Activated T-helper 1 cell treated with anti-CD3 and anti-CD28 coated beads, Interleukin-12 subunit alpha, Interleukin-12 subunit beta, Interleukin-2, Interleukin-4 antibody, amounts not matched to agents 30 ng/mL and 10 ng/mL and 1 ng/mL, durations not matched to agents 14 hours and 24 hours and 36 hours (primary cell): ENCODE results near the gene APBB2. TPM values are rescaled to one million over a fixed set of nuclear protein-coding genes. Genes with fewer than 3 reads are reported as not detected.

Source experiments
- DNase-seq: peaks from one replicate; pipeline ENCODE4 v3.0.0; 2021; ENCODE audit warnings: low spot score
- H3K27ac Mint-ChIP-seq: one replicate; pipeline ENCODE4 v1.8.0; 2021; ENCODE audit warnings: mild to moderate bottlenecking, mixed read lengths
- H3K27me3 Mint-ChIP-seq: one replicate; pipeline ENCODE4 v1.8.0; 2022; ENCODE audit warnings: mild to moderate bottlenecking, moderate library complexity, mixed read lengths; ENCODE audit not compliant: insufficient read depth
- H3K36me3 Mint-ChIP-seq: one replicate; pipeline ENCODE4 v1.8.0; 2021; ENCODE audit warnings: low read depth, mixed read lengths
- H3K4me1 Mint-ChIP-seq: one replicate; pipeline ENCODE4 v1.8.0; 2021; ENCODE audit warnings: low read depth, mixed read lengths
- H3K4me3 Mint-ChIP-seq: one replicate; pipeline ENCODE4 v1.8.0; 2021; ENCODE audit warnings: mild to moderate bottlenecking, moderate library complexity, mixed read lengths
- H3K9me3 Mint-ChIP-seq: one replicate; pipeline ENCODE4 v1.8.0; 2021; ENCODE audit warnings: mixed read lengths
- intact Hi-C: fragments of 100-400 bp; cut with micrococcal nuclease; formaldehyde crosslinking; loops from one replicate; pipeline ENCODE4 v1.15.1; 2024
- total RNA-seq: library from RNA; stranded (reverse); gene quantifications from 2 replicates; pipeline ENCODE4 v1.2.3, GENCODE V29; 2022

Gene APBB2
- total RNA-seq, 1 donor from 2014 or later: 11.0 TPM

DNA sequence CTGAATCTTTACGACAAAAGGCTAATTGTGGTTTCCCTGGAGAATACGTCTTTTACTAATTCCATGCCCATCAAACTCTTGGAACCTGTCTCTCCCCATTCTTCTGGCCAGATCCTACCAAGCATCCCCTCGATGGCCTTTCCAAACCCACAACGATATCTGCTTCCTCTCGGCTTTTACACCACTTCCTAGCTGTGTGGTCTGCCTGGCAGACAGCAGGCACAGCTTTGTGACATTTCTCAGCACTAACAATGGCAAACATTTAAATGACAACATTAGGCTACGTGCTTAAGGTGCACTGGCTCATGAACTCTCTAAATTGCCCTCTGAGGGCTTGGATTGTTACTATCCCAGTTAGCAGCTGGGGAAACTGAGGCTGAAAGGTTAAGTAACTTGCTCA lies 323.6 kb downstream of the APBB2 start:
- intact Hi-C loops: no loop called here
- Mint-ChIP-seq H3K27me3 (peaks cover 3% of the 10 kb centered on the region), H3K4me3 (no peak overlapping the region), H3K36me3 (no peaks in the 10 kb centered on the region), H3K27ac (no peak overlapping the region), H3K4me1 (peaks cover 11% of the 10 kb centered on the region), H3K9me3 (no peaks in the 10 kb centered on the region)
- no peak for DNase-seq

GRCh38 chr4:40890199-40890598 lies 324.1 kb downstream of the APBB2 start:
- Mint-ChIP-seq H3K9me3 (no peaks in the 10 kb centered on the region), H3K36me3 (no peaks in the 10 kb centered on the region), H3K4me1 (peaks cover 11% of the 10 kb centered on the region), H3K27ac (no peak overlapping the region), H3K4me3 (no peak overlapping the region), H3K27me3 (peaks cover 3% of the 10 kb centered on the region)
- intact Hi-C loops: no loop called here
- DNase-seq: no peak

DNA sequence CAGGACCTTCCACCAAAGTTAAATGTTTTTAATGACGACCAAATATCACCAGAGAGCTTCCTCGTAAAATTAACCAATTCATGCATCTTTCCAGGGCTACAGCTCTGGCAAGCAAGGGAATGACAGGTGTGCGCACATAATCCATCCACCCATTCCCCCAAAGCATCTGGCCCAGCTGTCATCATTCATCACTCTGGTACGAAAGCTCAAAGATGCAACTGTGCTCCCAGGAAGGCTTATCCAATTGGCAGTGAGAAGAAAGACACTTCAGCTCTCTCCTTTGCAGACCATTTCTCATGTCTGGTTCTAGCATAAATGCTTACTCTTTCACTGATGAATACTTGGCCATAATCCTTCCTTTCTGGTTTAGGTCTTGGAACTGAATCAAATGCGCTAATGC lies 325.4 kb downstream of the APBB2 start:
- Mint-ChIP-seq H3K27me3 (peaks cover 6% of the 10 kb centered on the region), H3K4me3 (no peak overlapping the region), H3K9me3 (no peaks in the 10 kb centered on the region), H3K36me3 (no peaks in the 10 kb centered on the region), H3K27ac (no peak overlapping the region), H3K4me1 (peaks cover 11% of the 10 kb centered on the region)
- intact Hi-C loops: no loop called here
- no peak for DNase-seq

DNA sequence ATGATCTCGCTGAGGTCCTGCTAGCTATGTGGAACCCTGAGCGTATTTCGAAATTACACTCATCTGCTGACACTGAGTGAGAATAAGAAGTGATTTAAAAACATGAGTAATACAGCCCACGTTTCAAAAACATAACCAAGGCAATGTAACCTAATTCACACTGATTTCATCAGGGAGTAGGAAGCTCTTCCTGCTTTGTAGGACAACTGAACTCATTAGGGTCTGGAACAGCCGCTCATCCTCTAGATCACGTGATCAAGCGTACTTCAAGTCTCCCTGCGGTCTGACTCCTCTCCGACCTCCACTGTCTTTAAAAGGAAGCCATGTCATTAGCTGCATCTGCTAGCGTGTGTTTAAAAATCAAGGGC lies 326.6 kb downstream of the APBB2 start:
- no peak for DNase-seq
- H3K4me3 Mint-ChIP-seq: no peak overlapping the region
- H3K27ac Mint-ChIP-seq: no peak overlapping the region
- H3K9me3 Mint-ChIP-seq: no peaks in the 10 kb centered on the region
- no peaks in the 10 kb centered on the region for H3K36me3 Mint-ChIP-seq
- intact Hi-C loops: no loop called here
- peaks cover 11% of the 10 kb centered on the region for H3K4me1 Mint-ChIP-seq
- H3K27me3 Mint-ChIP-seq: peaks cover 8% of the 10 kb centered on the region

DNA sequence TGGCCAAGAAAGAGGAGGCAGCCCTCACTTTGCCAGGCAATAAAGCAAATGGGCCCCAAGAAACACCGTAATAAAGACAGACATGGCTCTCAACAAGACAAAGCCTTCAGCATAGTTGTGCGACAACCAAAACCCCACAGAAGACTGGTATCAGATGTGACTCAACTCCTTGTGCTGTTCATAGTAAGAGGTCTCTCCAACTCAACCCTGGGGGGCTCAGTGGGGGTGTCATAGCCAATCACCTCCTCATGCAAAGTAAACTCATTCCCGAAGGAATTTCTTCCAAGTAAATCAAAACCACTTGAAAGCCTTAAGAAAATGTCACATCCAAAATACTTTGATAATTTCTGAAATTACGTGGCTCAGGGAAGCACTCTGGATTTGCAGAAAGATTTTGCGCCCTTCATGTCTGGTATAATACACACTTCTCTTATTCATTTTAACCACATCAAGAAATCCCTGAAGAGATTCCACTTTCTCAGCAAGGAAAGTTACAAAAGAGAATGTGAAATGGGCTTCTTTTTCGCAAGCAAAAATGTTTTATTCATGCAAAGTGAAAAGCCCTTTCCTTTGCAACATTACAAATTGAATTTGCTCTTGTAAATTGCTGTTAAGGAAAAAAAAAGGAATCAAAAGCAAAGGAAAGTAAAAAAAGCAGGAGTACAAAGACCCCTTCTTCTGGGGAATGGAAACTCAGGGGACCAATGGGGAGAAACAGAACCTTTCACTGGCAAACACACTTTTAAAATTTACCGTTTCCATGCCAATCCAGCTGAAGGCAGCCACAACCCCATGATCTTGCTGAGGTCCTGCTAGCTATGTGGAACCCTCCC lies 327.2 kb downstream of the APBB2 start:
- Mint-ChIP-seq H3K36me3 (no peaks in the 10 kb centered on the region), H3K9me3 (no peaks in the 10 kb centered on the region), H3K27ac (no peak overlapping the region), H3K27me3 (peaks cover 8% of the 10 kb centered on the region), H3K4me3 (no peak overlapping the region), H3K4me1 (peaks cover 11% of the 10 kb centered on the region)
- DNase-seq: no peak
- intact Hi-C loops: no loop called here

GRCh38 chr4:40881851-40882250 lies 332.5 kb downstream of the APBB2 start:
- intact Hi-C loops: no loop called here

GRCh38 chr4:40881096-40881495 lies 333.2 kb downstream of the APBB2 start:
- no peak overlapping the region for H3K27ac Mint-ChIP-seq
- no peak for DNase-seq
- no peaks in the 10 kb centered on the region for H3K36me3 Mint-ChIP-seq
- no peaks in the 10 kb centered on the region for H3K9me3 Mint-ChIP-seq
- peaks cover 10% of the 10 kb centered on the region for H3K27me3 Mint-ChIP-seq
- H3K4me3 Mint-ChIP-seq: no peak overlapping the region
- H3K4me1 Mint-ChIP-seq: no peaks in the 10 kb centered on the region
- intact Hi-C loops: no loop called here

More at GRCh38 chr4:40881851-40882250, 332.5 kb downstream of the APBB2 start:
- Mint-ChIP-seq H3K4me3 (no peak overlapping the region), H3K4me1 (no peaks in the 10 kb centered on the region), H3K36me3 (no peaks in the 10 kb centered on the region), H3K27ac (no peak overlapping the region), H3K27me3 (peaks cover 10% of the 10 kb centered on the region), H3K9me3 (no peaks in the 10 kb centered on the region)
- DNase-seq: no peak

- Mint-ChIP-seq H3K4me3 (no peak overlapping the region), H3K27me3 (peaks cover 5% of the 10 kb centered on the region), H3K4me1 (no peaks in the 10 kb centered on the region), H3K36me3 (no peaks in the 10 kb centered on the region), H3K9me3 (no peaks in the 10 kb centered on the region), H3K27ac (no peak overlapping the region)
- no peak for DNase-seq
- intact Hi-C loops: no loop called here
These were observed 335.7 kb downstream of the APBB2 start for GRCh38 chr4:40878548-40879055.

GRCh38 chr4:40877081-40877480 lies 337.3 kb downstream of the APBB2 start:
- Mint-ChIP-seq H3K4me1 (no peaks in the 10 kb centered on the region), H3K36me3 (no peaks in the 10 kb centered on the region), H3K9me3 (no peaks in the 10 kb centered on the region), H3K4me3 (no peak overlapping the region), H3K27ac (no peak overlapping the region), H3K27me3 (peaks cover 8% of the 10 kb centered on the region)
- intact Hi-C loops: no loop called here
- DNase-seq: no peak

DNA sequence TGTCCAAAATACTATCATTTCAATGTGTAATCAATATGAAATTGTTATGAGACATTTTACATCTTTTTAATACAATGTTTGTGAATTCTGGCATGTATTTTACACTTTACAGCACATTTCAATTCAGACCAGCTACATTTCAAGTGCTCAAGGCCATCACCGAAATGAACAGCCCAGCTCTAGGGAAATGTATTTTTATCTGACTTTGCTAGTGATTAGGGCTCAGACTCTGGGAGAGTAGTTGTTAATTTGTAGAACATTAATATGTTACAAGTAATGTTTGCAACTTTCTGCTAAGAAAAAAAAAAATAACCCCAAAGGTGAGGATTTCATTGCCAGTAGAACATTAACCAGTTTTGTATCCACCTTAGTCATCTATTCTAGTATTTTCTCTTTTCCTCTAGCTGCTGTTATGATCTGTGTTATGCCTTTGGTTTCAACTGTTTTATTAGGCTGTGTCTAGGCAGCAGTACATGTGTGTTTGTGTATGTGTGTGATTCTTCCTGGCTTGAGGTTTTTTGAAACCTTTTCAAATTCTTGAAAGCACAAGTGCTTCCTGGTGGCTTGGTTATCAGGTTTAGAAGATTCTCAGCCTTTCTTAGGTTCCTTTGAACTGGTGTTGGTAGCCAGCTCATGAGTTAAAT lies 338.7 kb downstream of the APBB2 start:
- no peak overlapping the region for H3K4me3 Mint-ChIP-seq
- no peak for DNase-seq

GRCh38 chr4:40874901-40875300 lies 339.4 kb downstream of the APBB2 start:
- Mint-ChIP-seq H3K27ac (no peak overlapping the region), H3K4me1 (no peaks in the 10 kb centered on the region), H3K4me3 (no peak overlapping the region), H3K36me3 (no peaks in the 10 kb centered on the region), H3K27me3 (peaks cover 8% of the 10 kb centered on the region), H3K9me3 (no peaks in the 10 kb centered on the region)
- DNase-seq: no peak
- intact Hi-C loops: no loop called here

More for the DNA sequence above, 338.7 kb downstream of the APBB2 start:
- Mint-ChIP-seq H3K4me1 (no peaks in the 10 kb centered on the region), H3K27ac (no peak overlapping the region), H3K27me3 (peaks cover 8% of the 10 kb centered on the region), H3K36me3 (no peaks in the 10 kb centered on the region), H3K9me3 (no peaks in the 10 kb centered on the region)
- intact Hi-C loops: no loop called here

DNA sequence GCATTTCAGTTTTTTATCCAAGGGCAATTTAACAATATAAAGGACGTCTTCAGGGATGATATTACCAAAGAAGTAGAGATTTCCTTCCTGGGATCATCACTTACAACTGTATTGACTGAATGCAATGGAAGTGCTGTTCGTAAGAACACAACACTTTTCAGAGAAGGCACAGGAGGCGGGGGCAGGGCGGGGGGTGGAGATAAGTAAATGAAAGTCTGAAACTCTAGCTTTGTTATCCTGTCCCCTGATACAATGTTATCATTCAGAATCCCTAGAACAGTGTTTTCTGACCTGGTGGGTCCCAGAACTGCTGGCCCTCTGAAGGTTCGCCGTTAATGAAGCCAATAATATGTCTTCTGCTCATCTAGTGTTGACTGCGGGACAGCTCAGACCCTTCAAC lies 340.0 kb downstream of the APBB2 start:
- H3K27ac Mint-ChIP-seq: no peak overlapping the region

GRCh38 chr4:40871695-40872250 lies 342.6 kb downstream of the APBB2 start:
- Mint-ChIP-seq H3K9me3 (no peaks in the 10 kb centered on the region), H3K27ac (no peak overlapping the region), H3K4me1 (no peaks in the 10 kb centered on the region), H3K4me3 (no peak overlapping the region), H3K36me3 (no peaks in the 10 kb centered on the region), H3K27me3 (peaks cover 7% of the 10 kb centered on the region)
- no peak for DNase-seq
- intact Hi-C loops: no loop called here

More for the DNA sequence above, 340.0 kb downstream of the APBB2 start:
- H3K4me1 Mint-ChIP-seq: no peaks in the 10 kb centered on the region
- intact Hi-C loops: no loop called here
- H3K4me3 Mint-ChIP-seq: no peak overlapping the region
- H3K27me3 Mint-ChIP-seq: peaks cover 7% of the 10 kb centered on the region
- no peaks in the 10 kb centered on the region for H3K36me3 Mint-ChIP-seq
- no peak for DNase-seq
- no peaks in the 10 kb centered on the region for H3K9me3 Mint-ChIP-seq
